A549 treated with Hydrocortisone at 1 μM for 4 hours (cell line): ENCODE measurements around the gene RAI1. TPM values are rescaled to one million over a fixed set of nuclear protein-coding genes. Genes with fewer than 3 reads are reported as not detected.

Source experiments
- total RNA-seq: library from RNA; stranded (reverse); fragments of 200-300 nt; extraction: Qiagen RNA extraction; gene quantifications from 5 replicates; pipeline ENCODE4 v1.2.3, GENCODE V29; 2022

The RAI1 gene, protein sequence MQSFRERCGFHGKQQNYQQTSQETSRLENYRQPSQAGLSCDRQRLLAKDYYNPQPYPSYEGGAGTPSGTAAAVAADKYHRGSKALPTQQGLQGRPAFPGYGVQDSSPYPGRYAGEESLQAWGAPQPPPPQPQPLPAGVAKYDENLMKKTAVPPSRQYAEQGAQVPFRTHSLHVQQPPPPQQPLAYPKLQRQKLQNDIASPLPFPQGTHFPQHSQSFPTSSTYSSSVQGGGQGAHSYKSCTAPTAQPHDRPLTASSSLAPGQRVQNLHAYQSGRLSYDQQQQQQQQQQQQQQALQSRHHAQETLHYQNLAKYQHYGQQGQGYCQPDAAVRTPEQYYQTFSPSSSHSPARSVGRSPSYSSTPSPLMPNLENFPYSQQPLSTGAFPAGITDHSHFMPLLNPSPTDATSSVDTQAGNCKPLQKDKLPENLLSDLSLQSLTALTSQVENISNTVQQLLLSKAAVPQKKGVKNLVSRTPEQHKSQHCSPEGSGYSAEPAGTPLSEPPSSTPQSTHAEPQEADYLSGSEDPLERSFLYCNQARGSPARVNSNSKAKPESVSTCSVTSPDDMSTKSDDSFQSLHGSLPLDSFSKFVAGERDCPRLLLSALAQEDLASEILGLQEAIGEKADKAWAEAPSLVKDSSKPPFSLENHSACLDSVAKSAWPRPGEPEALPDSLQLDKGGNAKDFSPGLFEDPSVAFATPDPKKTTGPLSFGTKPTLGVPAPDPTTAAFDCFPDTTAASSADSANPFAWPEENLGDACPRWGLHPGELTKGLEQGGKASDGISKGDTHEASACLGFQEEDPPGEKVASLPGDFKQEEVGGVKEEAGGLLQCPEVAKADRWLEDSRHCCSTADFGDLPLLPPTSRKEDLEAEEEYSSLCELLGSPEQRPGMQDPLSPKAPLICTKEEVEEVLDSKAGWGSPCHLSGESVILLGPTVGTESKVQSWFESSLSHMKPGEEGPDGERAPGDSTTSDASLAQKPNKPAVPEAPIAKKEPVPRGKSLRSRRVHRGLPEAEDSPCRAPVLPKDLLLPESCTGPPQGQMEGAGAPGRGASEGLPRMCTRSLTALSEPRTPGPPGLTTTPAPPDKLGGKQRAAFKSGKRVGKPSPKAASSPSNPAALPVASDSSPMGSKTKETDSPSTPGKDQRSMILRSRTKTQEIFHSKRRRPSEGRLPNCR (N-terminal part only)
- 35.9 to 48.3 TPM (median 38.7 TPM) in 5 replicates for total RNA-seq

DNA sequence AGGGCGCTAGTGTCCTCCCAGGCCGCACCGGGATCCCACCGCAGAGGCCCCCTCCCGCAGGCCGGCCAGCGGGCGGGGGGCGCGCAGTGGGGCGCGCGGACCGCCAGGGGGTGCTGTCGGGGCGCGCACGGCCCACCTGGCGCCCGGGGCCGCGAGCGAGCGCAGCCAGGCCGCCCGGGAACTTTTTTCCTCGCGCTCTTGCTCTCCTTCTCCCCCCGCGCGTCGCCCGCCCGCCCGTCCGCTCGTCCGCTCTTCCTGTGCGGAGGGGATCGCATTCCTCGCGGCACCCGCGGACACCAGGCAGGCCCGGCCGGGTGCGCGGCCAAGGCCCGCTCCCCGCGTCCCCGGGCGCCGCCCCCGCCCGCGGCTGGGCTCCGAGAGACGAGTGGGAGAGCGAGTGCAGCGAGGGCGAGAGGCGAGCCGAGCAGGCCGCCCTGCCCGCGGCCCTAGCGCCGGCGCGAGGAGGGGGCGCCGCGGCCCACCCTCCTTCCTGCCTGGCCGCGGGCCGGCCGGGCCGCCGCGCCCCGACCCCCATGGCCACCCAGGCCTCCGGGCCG lies at the start of gene RAI1:
TSS of gene RAI1 (plus strand) at position 272 of the 557 bp plus-strand sequence. CDS start 111,491 bp downstream, outside the sequence.

DNA sequence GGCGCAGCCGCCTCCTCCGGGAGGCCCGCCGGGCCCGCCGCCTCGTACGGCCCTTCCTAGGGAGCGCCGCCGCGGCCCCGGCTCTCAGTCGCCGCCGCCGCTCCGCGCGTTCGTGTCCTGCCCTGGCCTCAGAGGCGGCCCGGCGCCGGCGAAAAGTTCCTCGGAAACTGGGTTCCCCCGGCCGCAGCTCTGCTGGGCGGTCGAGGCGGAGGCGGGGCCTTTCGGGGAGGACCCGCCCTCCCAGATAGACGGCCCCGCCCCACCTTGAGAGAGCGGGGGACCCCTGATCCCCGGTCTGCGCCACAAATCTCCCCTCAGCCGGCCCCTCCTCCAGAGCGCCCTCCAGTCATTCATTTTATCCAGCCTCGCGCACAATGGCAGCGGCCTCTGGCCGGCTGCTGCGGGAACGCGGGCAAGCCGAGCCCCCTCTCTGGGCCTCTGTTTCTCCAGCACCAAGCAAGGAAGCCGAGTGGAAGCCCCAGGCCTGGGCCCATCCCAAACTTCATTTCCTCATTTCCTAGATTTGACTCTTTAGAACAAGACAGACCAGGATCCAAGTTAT lies 155.6 kb downstream of the RAI1 start, which contains the start of gene SREBF1:
TSS of gene SREBF1 (minus strand) at position 169 of the 562 bp plus-strand sequence. CDS start 169 bp downstream, outside the sequence.

Other genes starting within 250 kb of the RAI1 start
- gene MED9, start 204.5 kb upstream of the RAI1 start, total RNA-seq: 18.7 to 19.5 TPM (median 19.0 TPM) in 5 replicates
- gene RASD1, start 185.1 kb upstream of the RAI1 start, total RNA-seq: 2.1 to 3.2 TPM (median 2.6 TPM) in 5 replicates
- 50.5 to 72.5 TPM (median 66.7 TPM) in 5 replicates for gene PEMT, start 89.8 kb upstream of the RAI1 start, total RNA-seq
- 70.0 to 74.0 TPM (median 73.6 TPM) in 5 replicates for gene SREBF1, start 155.5 kb downstream of the RAI1 start, total RNA-seq